LHCN-M2 (cell line): ENCODE measurements around the gene CPLX1. TPM values are rescaled to one million over a fixed set of nuclear protein-coding genes. Genes with fewer than 3 reads are reported as not detected.
"Not testable (repeated sequence)": the region's sequence is repeated elsewhere in the genome, so short reads cannot be mapped to it uniquely, and the experiment has no call there.

Experiments
- DNase-seq: peaks from one replicate; pipeline ENCODE4 v3.0.0-alpha.2; 2012; ENCODE audit warnings: low read depth
- total RNA-seq: library from RNA; depleted of rRNA; stranded (reverse); fragments of >200 nt; gene quantifications from 2 replicates; pipeline ENCODE4 v1.2.3, GENCODE V29; 2014

The CPLX1 gene
- total RNA-seq, 1 experiment from 2014 or later, result not detected

GRCh38 chr4:761086-761485 lies 64.8 kb downstream of the CPLX1 start:
- DNase-seq, result no peak

- DNase-seq, result no peak
Measured at GRCh38 chr4:760616-761015, 65.3 kb downstream of the CPLX1 start.

GRCh38 chr4:759810-760209 lies 66.1 kb downstream of the CPLX1 start:
- not testable (repeated sequence) for DNase-seq

- no peak for DNase-seq
Measured at GRCh38 chr4:757111-757510, 68.8 kb downstream of the CPLX1 start.

GRCh38 chr4:754221-755120 lies 71.5 kb downstream of the CPLX1 start:
- DNase-seq, result no peak

GRCh38 chr4:753186-753585 lies 72.7 kb downstream of the CPLX1 start:
- DNase-seq, result not testable (repeated sequence)

GRCh38 chr4:752196-752861 lies 73.6 kb downstream of the CPLX1 start:
- peak; percentile 97 for DNase-seq

- peak; percentile 85 for DNase-seq
Measured at GRCh38 chr4:751676-752075, 74.3 kb downstream of the CPLX1 start.

GRCh38 chr4:749698-750666 lies 75.9 kb downstream of the CPLX1 start:
- peak; percentile 83 for DNase-seq

GRCh38 chr4:748461-748860 lies 77.5 kb downstream of the CPLX1 start:
- DNase-seq, result no peak

- DNase-seq, result no peak
Measured at GRCh38 chr4:747546-748170, 78.3 kb downstream of the CPLX1 start.

- DNase-seq, result no peak
Measured at GRCh38 chr4:744212-744841, 81.6 kb downstream of the CPLX1 start.

- peak; percentile 29 for DNase-seq
Measured at GRCh38 chr4:743463-744211, 82.3 kb downstream of the CPLX1 start.

GRCh38 chr4:742742-743311 lies 83.1 kb downstream of the CPLX1 start:
- peak; percentile 63 for DNase-seq

- DNase-seq, result no peak
Measured at GRCh38 chr4:742096-742741, 83.7 kb downstream of the CPLX1 start.

GRCh38 chr4:740656-741282 lies 85.2 kb downstream of the CPLX1 start:
- no peak for DNase-seq

- DNase-seq, result no peak
Measured at GRCh38 chr4:740011-740410, 85.9 kb downstream of the CPLX1 start.

GRCh38 chr4:739569-739968 lies 86.4 kb downstream of the CPLX1 start:
- DNase-seq, result no peak
